H9 (cell line): Measurements from ENCODE around the gene ANTXR2. TPM values are rescaled to one million over a fixed set of nuclear protein-coding genes. Genes with fewer than 3 reads are reported as not detected.

Experiments used
- DNase-seq: peaks from one replicate; pipeline ENCODE4 v3.0.0-alpha.2; 2017
- H2AFZ ChIP-seq: one replicate; pipeline ENCODE4 v1.6.1; 2013; ENCODE audit warnings: mild to moderate bottlenecking, low read length, control low read depth, moderate library complexity
- H2AK5ac ChIP-seq: 2 replicates; pipeline ENCODE4 v1.6.1; 2013; ENCODE audit warnings: low read length, control low read depth, mixed read lengths; ENCODE audit not compliant: insufficient read length
- H2BK120ac ChIP-seq: one replicate; pipeline ENCODE4 v1.6.1; 2013; ENCODE audit warnings: low read depth, mild to moderate bottlenecking, low read length, control low read depth, inconsistent platforms; ENCODE audit not compliant: poor library complexity, severe bottlenecking
- H2BK12ac ChIP-seq: 2 replicates; pipeline ENCODE4 v1.6.1; 2013; ENCODE audit warnings: low read length, control low read depth, mixed read lengths, low read depth; ENCODE audit not compliant: insufficient read length
- H2BK15ac ChIP-seq: 2 replicates; pipeline ENCODE4 v1.6.1; 2013; ENCODE audit warnings: low read depth, low read length, control low read depth
- H2BK20ac ChIP-seq: one replicate; pipeline ENCODE4 v1.6.1; 2013; ENCODE audit warnings: low read depth, mild to moderate bottlenecking, low read length, control low read depth, inconsistent platforms; ENCODE audit not compliant: poor library complexity, severe bottlenecking
- H2BK5ac ChIP-seq: 2 replicates; pipeline ENCODE4 v1.6.1; 2013; ENCODE audit warnings: low read length, control low read depth, mixed read lengths; ENCODE audit not compliant: insufficient read length
- H3K14ac ChIP-seq: 2 replicates; pipeline ENCODE4 v1.6.1; 2013; ENCODE audit warnings: low read length, control low read depth; ENCODE audit not compliant: insufficient read depth
- H3K18ac ChIP-seq: 2 replicates; pipeline ENCODE4 v1.6.1; 2013; ENCODE audit warnings: low read depth, mild to moderate bottlenecking, mixed read lengths, low read length, control low read depth; ENCODE audit not compliant: insufficient read length
- H3K23ac ChIP-seq: 2 replicates; pipeline ENCODE4 v1.6.1; 2013; ENCODE audit warnings: low read length, control low read depth, mixed read lengths, low read depth; ENCODE audit not compliant: insufficient read length
- H3K23me2 ChIP-seq: 2 replicates; pipeline ENCODE4 v1.6.1; 2013; ENCODE audit warnings: low read depth, mild to moderate bottlenecking, mixed read lengths, low read length, control low read depth; ENCODE audit not compliant: insufficient read length, poor library complexity, severe bottlenecking
- H3K27ac ChIP-seq: 2 replicates; pipeline ENCODE4 v1.5.1; 2013; ENCODE audit warnings: low read length, control low read depth, mixed read lengths, low read depth; ENCODE audit not compliant: insufficient read length
- H3K27me3 ChIP-seq: 2 replicates; pipeline ENCODE4 v1.6.1; 2013; ENCODE audit warnings: low read length, control low read depth, inconsistent platforms; ENCODE audit not compliant: insufficient read depth
- H3K4ac ChIP-seq: 2 replicates; pipeline ENCODE4 v1.6.1; 2013; ENCODE audit warnings: low read depth, mild to moderate bottlenecking, control low read depth, inconsistent platforms, low read length, moderate library complexity
- H3K4me1 ChIP-seq: 2 replicates; pipeline ENCODE4 v1.6.1; 2013; ENCODE audit warnings: low read length, control low read depth, inconsistent platforms; ENCODE audit not compliant: insufficient read depth
- H3K4me2 ChIP-seq: 2 replicates; pipeline ENCODE4 v1.6.1; 2013; ENCODE audit warnings: low read length, control low read depth, mixed read lengths; ENCODE audit not compliant: insufficient read length, insufficient read depth
- H3K56ac ChIP-seq: 2 replicates; pipeline ENCODE4 v1.6.1; 2013; ENCODE audit warnings: low read depth, mild to moderate bottlenecking, mixed read lengths, low read length, control low read depth; ENCODE audit not compliant: insufficient read length
- H3K79me1 ChIP-seq: 2 replicates; pipeline ENCODE4 v1.6.1; 2013; ENCODE audit warnings: low read depth, mild to moderate bottlenecking, moderate library complexity, low read length, control low read depth, inconsistent platforms; ENCODE audit not compliant: insufficient read depth, poor library complexity, severe bottlenecking
- H3K79me2 ChIP-seq: 2 replicates; pipeline ENCODE4 v1.6.1; 2013; ENCODE audit warnings: low read length, control low read depth, inconsistent platforms; ENCODE audit not compliant: insufficient read depth
- H3K9ac ChIP-seq: 2 replicates; pipeline ENCODE4 v1.6.1; 2013; ENCODE audit warnings: low read length, control low read depth, mixed read lengths; ENCODE audit not compliant: insufficient read length; ENCODE audit errors: extremely low read depth
- H3K9me3 ChIP-seq: one replicate; pipeline ENCODE4 v1.6.1; 2013; ENCODE audit warnings: low read depth, low read length, inconsistent platforms; ENCODE audit not compliant: control insufficient read depth
- H3T11ph ChIP-seq: one replicate; pipeline ENCODE4 v1.6.1; 2013; ENCODE audit warnings: mild to moderate bottlenecking, low read length, control low read depth, inconsistent platforms
- H4K20me1 ChIP-seq: one replicate; pipeline ENCODE4 v1.6.1; 2013; ENCODE audit not compliant: control insufficient read depth, insufficient read length, insufficient read depth
- H4K5ac ChIP-seq: 2 replicates; pipeline ENCODE4 v1.6.1; 2013; ENCODE audit warnings: low read depth, mild to moderate bottlenecking, mixed read lengths, low read length, control low read depth; ENCODE audit not compliant: insufficient read length
- H4K8ac ChIP-seq: replicated peaks from 2 replicates; pipeline ENCODE4 v1.6.1; 2013; ENCODE audit warnings: low read length, control low read depth, mixed read lengths, low read depth; ENCODE audit not compliant: insufficient read length
- H4K91ac ChIP-seq: 2 replicates; pipeline ENCODE4 v1.6.1; 2013; ENCODE audit warnings: low read depth, mild to moderate bottlenecking, moderate library complexity, mixed read lengths, low read length, control low read depth; ENCODE audit not compliant: insufficient read length
- H3K27ac Mint-ChIP-seq, 3 experiments: 2 replicates in 2 of 3; 3 replicates in 1 of 3; pipeline ENCODE4 v1.8.0; 2020 to 2021; ENCODE audit warnings: mixed read lengths in 3 of 3, mild to moderate bottlenecking in 1 of 3, moderate library complexity in 1 of 3
- H3K27me3 Mint-ChIP-seq: 2 replicates; pipeline ENCODE4 v1.8.0; 2021; ENCODE audit warnings: low read depth, mild to moderate bottlenecking, moderate library complexity, mixed read lengths
- H3K36me3 Mint-ChIP-seq, 3 experiments: 2 replicates in 2 of 3; 3 replicates in 1 of 3; pipeline ENCODE4 v1.8.0; 2020 to 2021; ENCODE audit warnings: low read depth in 3 of 3, mixed read lengths in 3 of 3; ENCODE audit not compliant: insufficient read depth in 1 of 3
- H3K4me1 Mint-ChIP-seq, 2 experiments: 2 replicates each; pipeline ENCODE4 v1.8.0; 2020; ENCODE audit warnings: mixed read lengths in 2 of 2
- H3K4me3 Mint-ChIP-seq, 2 experiments: 2 replicates in 1 of 2; 3 replicates in 1 of 2; pipeline ENCODE4 v1.8.0; 2020 to 2021; ENCODE audit warnings: mild to moderate bottlenecking in 2 of 2, mixed read lengths in 2 of 2, moderate library complexity in 1 of 2
- H3K9me3 Mint-ChIP-seq, 2 experiments: 2 replicates in 1 of 2; 3 replicates in 1 of 2; pipeline ENCODE4 v1.8.0; 2020; ENCODE audit warnings: mild to moderate bottlenecking in 2 of 2, mixed read lengths in 2 of 2, moderate library complexity in 1 of 2
- CTCF ChIP-seq: fragments of 200-600 bp; sonication (generic); conservative IDR thresholded peaks from 3 replicates; pipeline ENCODE4 v1.8.0; 2021; ENCODE audit warnings: antibody characterized with exemption, mild to moderate bottlenecking
- WGBS: extraction: QIAGEN DNeasy Blood & Tissue Kit; methylation state at CpG from one replicate; pipeline ENCODE4 v1.1.7; 2013; ENCODE audit warnings: missing lambda C conversion rate, low lambda C conversion rate, mixed read lengths; ENCODE audit not compliant: insufficient read length; ENCODE audit errors: extremely low coverage; 5-methylcytosine and 5-hydroxymethylcytosine counted together
- total RNA-seq: library from RNA; stranded (reverse); gene quantifications from 2 replicates; pipeline ENCODE4 v1.2.1, GENCODE V29; 2021

ANTXR2 gene
- total RNA-seq, 1 experiment from 2014 or later: 4.7 TPM

- no peak overlapping the region for H2AFZ ChIP-seq
- peaks cover 0 to 3% of the 10 kb centered on the region in 2 experiments; a peak in 1 of 4 replicates for H3K4me1 Mint-ChIP-seq
- no CpG with 5 or more reads among the region's 7 CpGs for WGBS
These were observed 95.7 kb downstream of the ANTXR2 start for GRCh38 chr4:79977131-79977840.

More at GRCh38 chr4:79977131-79977840, 95.7 kb downstream of the ANTXR2 start:
- Histone ChIP-seq H3K9me3 (no peaks in the 10 kb centered on the region), H3K23me2 (no peaks in the 10 kb centered on the region), H3K79me1 (no peaks in the 10 kb centered on the region), H3K14ac (no peak overlapping the region), H2BK20ac (no peak overlapping the region), H3K79me2 (no peaks in the 10 kb centered on the region), H3T11ph (no peak overlapping the region), H2BK12ac (no peak overlapping the region), H3K9ac (no peak overlapping the region), H4K91ac (no peak overlapping the region), H2BK5ac (no peak overlapping the region), H3K56ac (no peak overlapping the region), H3K4me1 (no peaks in the 10 kb centered on the region), H3K4ac (no peak overlapping the region), H4K20me1 (no peaks in the 10 kb centered on the region), H3K27ac (no peak overlapping the region), H3K4me2 (no peak overlapping the region), H4K5ac (no peak overlapping the region), H3K27me3 (no peaks in the 10 kb centered on the region; the same call in 1 of the 2 replicates), H3K23ac (no peak overlapping the region), H4K8ac (no peak overlapping the region), H2BK120ac (no peak overlapping the region), H2BK15ac (no peak overlapping the region), H2AK5ac (no peak overlapping the region), H3K18ac (no peak overlapping the region)
- Mint-ChIP-seq H3K36me3 (peaks cover 0 to 1% (median 0%) of the 10 kb centered on the region in 3 experiments; a peak in 1 of 7 replicates), H3K4me3 (no peak overlapping the region), H3K27ac (no peak overlapping the region), H3K9me3 (no peaks in the 10 kb centered on the region), H3K27me3 (no peaks in the 10 kb centered on the region)
- DNase-seq: no peak
- TF ChIP-seq CTCF: no peak
